ENCODE measurements around the gene FARP2. TPM values are rescaled to one million over a fixed set of nuclear protein-coding genes. Genes with fewer than 3 reads are reported as not detected.

Gene FARP2
- polyA plus RNA-seq, 3 donors: 51.7 to 59.8 (median 59.2) TPM

DNA sequence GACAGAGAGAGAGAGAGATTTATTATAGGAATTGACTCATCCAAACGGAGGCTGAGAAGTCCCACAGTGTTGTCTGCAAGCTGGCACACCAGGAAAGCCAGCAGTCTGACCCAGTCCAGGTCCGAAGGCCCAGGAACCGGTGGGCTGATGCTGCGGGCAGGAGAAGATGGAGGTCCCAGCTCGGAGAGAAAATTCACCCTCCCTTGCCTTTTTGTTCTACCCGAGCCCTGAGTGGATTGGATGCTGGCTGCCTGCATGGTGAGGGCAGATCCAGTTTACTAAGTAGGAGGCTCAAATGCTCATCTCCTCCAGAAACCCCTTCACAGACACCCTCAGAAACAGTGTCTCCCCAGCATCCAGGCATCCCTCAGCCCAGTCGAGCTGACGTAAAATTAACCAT, 174.5 kb downstream of the FARP2 start:
- DNase-seq: no peak

- no peak for DNase-seq
These were observed 175.2 kb downstream of the FARP2 start for GRCh38 chr2:241531161-241531722.

DNA sequence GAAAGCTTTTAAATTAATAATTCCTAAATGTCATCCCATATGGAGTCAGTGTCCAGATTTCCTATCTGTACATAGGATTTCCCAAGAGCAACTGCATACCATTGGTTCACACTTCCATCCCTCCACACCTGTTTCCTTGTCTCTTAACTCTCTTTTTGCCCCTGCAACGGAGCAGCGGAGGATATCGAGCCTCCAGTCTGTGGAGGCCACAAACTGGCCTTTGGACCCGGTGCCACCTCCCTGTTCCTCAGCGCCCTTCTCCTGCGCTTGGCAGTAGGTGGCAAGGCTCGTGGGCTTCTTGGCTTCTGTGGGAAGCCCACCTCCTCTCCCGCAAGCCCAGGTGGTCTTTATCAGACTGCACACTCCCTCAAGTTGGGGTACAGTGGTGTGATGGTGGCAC, 176.1 kb downstream of the FARP2 start:
- no peak for DNase-seq

- DNase-seq: no peak
These were observed 176.9 kb downstream of the FARP2 start for GRCh38 chr2:241532733-241533601.

- no peak for DNase-seq
These were observed 178.2 kb downstream of the FARP2 start for GRCh38 chr2:241534293-241534692.

DNA sequence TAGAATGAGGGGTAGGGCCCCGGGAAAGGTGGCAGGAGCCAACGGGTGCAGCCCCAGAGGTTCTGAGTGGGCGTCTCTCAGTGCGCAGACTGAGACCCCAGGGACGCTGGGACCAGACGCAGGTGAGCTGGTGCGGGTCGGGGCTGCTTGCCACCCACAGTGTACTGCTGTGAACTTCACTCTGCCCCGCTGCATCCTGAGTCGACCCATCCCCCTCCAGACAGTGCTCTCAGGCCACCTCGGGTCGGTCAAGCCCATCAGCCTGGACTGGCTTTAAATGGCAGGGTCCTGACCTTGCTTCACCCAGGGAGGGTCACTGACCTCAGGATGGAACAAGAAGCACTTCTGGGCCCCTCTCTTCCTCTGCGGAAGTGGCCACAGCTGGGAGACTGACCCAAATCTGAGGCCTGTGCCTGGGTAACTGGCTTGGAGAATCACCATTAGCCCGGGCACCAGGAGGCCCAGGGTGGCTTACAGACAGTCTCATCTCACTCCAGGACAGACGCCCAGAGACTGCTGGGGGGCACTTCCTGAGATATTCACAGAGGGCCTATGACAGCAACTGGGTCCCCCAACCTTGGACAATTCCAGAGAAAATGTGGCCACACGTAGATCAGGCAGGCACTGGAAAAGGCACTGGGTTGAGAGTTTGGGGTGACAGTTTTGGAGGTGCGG, 178.8 kb downstream of the FARP2 start:
- DNase-seq: no peak

GRCh38 chr2:241535871-241536655, 180.0 kb downstream of the FARP2 start:
- no peak for DNase-seq

DNA sequence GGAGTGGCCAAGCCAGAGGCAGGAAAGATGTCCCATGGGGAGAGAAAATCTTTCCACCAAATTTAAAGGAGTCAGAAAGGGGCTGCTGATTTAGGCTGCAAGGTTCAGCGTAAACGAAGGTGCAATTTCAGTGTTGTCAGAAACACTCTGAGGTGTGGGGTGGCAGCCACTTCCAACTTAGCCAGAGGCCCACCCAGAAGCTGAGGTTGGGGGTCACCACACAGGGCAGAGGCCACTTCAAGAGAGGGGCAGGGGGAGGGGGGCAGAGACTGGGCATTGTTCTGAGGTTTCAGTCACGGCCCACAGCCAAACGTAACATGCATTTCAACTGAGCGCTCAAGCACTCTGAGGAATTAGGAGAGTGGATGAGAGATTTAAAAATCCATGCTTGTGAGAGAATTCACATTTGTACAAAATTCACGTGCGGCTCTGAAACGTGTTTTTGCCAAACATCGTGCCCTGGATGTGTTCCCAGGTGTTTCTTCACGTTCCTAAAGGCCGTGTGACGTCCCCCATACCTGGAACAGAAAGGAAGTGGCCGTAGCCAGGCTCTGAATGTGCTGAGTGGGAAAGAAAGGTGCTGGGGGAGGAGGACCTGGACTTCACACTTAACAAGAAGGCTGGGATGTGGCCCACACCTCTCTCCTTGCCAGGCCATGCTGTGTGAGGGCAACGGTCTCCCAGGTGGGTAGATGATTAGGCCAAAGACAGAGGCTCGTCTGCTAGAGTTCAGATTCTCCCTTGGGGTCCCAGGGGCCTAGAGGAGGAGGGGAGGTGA, 182.9 kb downstream of the FARP2 start:
- no peak for DNase-seq

- DNase-seq: no peak
These were observed 183.7 kb downstream of the FARP2 start for GRCh38 chr2:241539616-241540374.

DNA sequence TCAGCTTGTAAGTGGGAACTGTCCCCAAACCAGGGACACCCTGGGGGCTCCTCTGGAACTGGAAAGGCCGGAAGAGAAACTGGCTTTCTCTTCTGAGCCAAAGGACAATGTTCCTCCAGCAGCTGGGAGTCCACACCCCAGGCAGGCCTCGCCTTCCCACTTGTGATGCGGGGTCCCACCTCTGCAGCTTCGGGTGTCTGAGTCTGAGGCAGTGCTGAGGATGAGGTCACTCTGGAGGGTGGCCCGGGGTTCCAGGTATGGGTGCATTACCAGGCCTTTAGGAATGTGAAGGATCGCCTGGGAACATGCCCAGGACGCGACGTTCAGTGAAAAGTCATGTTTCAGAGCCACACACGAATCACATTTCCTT, 184.3 kb downstream of the FARP2 start:
- no peak for DNase-seq

DNA sequence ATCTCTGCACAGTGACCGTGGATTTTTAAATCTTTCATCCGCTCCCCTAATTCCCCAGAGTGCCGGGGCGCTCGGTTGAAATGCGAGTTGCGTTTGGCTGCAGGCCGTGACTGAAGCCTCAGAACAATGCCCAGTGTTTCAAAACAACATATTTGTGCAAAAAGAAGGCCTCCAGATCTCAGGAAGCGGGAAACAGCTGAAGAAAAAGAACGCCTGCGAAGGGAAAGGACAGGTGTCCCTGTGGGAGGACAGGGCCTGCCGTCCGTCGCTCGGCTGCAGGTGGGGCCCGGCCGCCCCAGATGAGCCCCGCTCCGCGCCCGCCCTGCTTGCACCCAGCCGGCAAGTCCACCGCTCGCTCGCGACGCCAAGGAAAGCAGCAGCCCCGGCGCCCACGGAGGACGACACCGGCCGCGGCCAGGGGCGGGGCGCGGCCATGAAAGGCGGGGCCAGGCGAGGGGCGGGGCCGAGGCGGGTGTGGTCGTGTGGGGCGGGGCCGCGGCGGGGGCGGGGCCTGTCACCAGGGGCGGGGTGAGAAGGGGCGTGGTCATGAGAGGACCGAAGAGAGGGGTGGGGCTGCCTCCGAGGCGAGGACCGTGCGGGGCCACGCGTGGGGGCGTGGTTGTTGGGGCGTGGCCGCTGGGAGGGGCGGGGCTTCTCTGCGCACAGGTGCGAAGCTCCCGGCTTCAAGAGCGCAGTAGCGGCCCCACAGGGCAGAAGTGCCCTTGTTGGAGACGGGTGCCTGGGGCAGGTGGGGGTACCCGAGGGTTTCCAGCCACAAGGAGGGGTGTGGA, 184.9 kb downstream of the FARP2 start:
- no peak for DNase-seq

- DNase-seq: no peak
These were observed 185.6 kb downstream of the FARP2 start for GRCh38 chr2:241541564-241542277.

- DNase-seq: no peak
These were observed 186.2 kb downstream of the FARP2 start for GRCh38 chr2:241542278-241542605.

Other genes starting within 250 kb of the FARP2 start
- 10 to 100 TPM; 15.1 to 26.7 (median 23.9) TPM for gene PASK, start 206.8 kb upstream of the FARP2 start, polyA plus RNA-seq (ENCODE audit: insufficient read length in 3 of 3)
- 10 to 100 TPM; 70.0 to 79.5 (median 77.7) TPM for gene PPP1R7, start 205.8 kb upstream of the FARP2 start, polyA plus RNA-seq (ENCODE audit: insufficient read length in 3 of 3)
- gene ANO7, start 167.6 kb upstream of the FARP2 start, polyA plus RNA-seq (ENCODE audit: insufficient read length in 3 of 3): 1 to 10 TPM; 2.1 to 2.7 (median 2.5) TPM
- 100 to 1,000 TPM; 396 to 409 (median 405) TPM for gene HDLBP, start 40.6 kb upstream of the FARP2 start, polyA plus RNA-seq (ENCODE audit: insufficient read length in 3 of 3)
- gene SEPTIN2, start 40.4 kb upstream of the FARP2 start, polyA plus RNA-seq (ENCODE audit: insufficient read length in 3 of 3): 100 to 1,000 TPM; 579 to 600 (median 596) TPM
- 100 to 1,000 TPM; 204 to 240 (median 217) TPM for gene STK25, start 152.3 kb downstream of the FARP2 start, polyA plus RNA-seq (ENCODE audit: insufficient read length in 3 of 3)
- 10 to 100 TPM; 24.7 to 29.9 (median 28.4) TPM for gene BOK, start 202.5 kb downstream of the FARP2 start, polyA plus RNA-seq (ENCODE audit: insufficient read length in 3 of 3)

Data from renal pelvis (tissue), 4 donors.